Measurements from ENCODE around the gene TNFAIP1.

Gene TNFAIP1

DNA sequence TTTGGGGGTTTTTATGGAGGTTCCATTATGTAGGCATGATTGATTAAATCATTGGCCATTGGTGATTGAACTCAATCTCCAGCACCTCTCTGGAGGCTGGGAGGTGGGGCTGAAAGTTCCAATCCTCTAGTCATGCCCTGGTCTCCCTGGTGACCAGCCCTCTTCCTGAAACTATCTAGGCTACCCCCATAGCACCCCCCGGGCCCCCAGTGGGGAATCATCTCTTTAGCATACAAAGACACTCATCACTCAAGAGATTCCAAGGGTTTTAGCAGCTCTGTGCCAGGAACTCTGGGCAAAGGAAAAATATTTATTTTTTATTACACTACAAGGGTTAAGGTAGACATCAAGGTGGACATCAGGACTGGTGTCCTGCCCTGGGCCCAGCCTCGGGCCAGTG lies 59.9 kb downstream of the TNFAIP1 start:
- no peak for DNase-seq (ENCODE audit: low read depth)
- H3K4me3 ChIP-seq (ENCODE audit: low read depth, low read length): no peak overlapping the region
- TF ChIP-seq, protein P1, sequence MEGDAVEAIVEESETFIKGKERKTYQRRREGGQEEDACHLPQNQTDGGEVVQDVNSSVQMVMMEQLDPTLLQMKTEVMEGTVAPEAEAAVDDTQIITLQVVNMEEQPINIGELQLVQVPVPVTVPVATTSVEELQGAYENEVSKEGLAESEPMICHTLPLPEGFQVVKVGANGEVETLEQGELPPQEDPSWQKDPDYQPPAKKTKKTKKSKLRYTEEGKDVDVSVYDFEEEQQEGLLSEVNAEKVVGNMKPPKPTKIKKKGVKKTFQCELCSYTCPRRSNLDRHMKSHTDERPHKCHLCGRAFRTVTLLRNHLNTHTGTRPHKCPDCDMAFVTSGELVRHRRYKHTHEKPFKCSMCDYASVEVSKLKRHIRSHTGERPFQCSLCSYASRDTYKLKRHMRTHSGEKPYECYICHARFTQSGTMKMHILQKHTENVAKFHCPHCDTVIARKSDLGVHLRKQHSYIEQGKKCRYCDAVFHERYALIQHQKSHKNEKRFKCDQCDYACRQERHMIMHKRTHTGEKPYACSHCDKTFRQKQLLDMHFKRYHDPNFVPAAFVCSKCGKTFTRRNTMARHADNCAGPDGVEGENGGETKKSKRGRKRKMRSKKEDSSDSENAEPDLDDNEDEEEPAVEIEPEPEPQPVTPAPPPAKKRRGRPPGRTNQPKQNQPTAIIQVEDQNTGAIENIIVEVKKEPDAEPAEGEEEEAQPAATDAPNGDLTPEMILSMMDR (IDR thresholded peaks at IDR 0.05; ENCODE audit: low read depth, low read length, missing control alignments): no peak
- in situ Hi-C loops (cut with HindIII; ENCODE audit: low sequenced_read_pairs): no loop called here

DNA sequence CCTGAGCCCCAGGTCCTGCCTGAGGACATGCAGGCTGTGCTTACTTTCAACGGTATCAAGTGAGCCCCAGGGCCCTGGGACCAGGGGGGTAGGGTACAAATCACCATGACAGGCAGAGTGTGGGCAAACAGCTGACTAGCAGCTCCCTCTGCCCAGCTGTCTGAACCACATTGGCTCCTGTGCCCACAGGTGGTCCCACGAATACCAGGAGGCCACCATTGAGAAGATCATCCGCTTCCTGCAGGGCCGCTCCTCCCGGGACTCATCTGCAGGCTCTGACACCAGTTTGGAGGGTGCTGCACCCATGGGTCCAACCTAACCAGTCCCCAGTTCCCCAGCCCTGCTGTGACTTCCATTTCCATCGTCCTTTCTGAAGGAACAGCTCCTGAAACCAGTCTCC lies 60.4 kb downstream of the TNFAIP1 start:
- no peak for DNase-seq (ENCODE audit: low read depth)
- in situ Hi-C loops (cut with HindIII; ENCODE audit: low sequenced_read_pairs): no loop called here
- no peak overlapping the region for H3K4me3 ChIP-seq (ENCODE audit: low read depth, low read length)
- TF ChIP-seq, protein P1 (IDR thresholded peaks at IDR 0.05; ENCODE audit: low read depth, low read length, missing control alignments): no peak

Data from astrocyte of the cerebellum (primary cell).